GM21360 (cell line): ENCODE measurements around the gene PCSK1.
"Not testable (repeated sequence)": the region's sequence is repeated elsewhere in the genome, so short reads cannot be mapped to it uniquely, and the experiment has no call there.

Experiments
- ATAC-seq: cut with Tn5 transposase; IDR thresholded peaks from one replicate; pipeline ENCODE4 v1.9.1; 2021; ENCODE audit warnings: mild to moderate bottlenecking, moderate library complexity; ENCODE audit not compliant: unreplicated experiment

The PCSK1 gene

GRCh38 chr5:96374653-96375052, 58.4 kb downstream of the PCSK1 start:
- no peak for ATAC-seq

GRCh38 chr5:96373381-96373733, 59.7 kb downstream of the PCSK1 start:
- no peak for ATAC-seq

- no peak for ATAC-seq
Measured at GRCh38 chr5:96372726-96373380, 60.2 kb downstream of the PCSK1 start.

- no peak for ATAC-seq
Measured at GRCh38 chr5:96370976-96371375, 62.1 kb downstream of the PCSK1 start.

GRCh38 chr5:96367337-96367736, 65.7 kb downstream of the PCSK1 start:
- ATAC-seq: not testable (repeated sequence)

GRCh38 chr5:96354237-96354636, 78.8 kb downstream of the PCSK1 start:
- ATAC-seq: no peak

GRCh38 chr5:96353220-96353619, 79.8 kb downstream of the PCSK1 start:
- ATAC-seq: no peak

GRCh38 chr5:96350678-96351077, 82.4 kb downstream of the PCSK1 start:
- ATAC-seq: no peak

GRCh38 chr5:96348536-96348935, 84.5 kb downstream of the PCSK1 start:
- no peak for ATAC-seq

- ATAC-seq: no peak
Measured at GRCh38 chr5:96347502-96348292, 85.4 kb downstream of the PCSK1 start.

GRCh38 chr5:96344678-96345577, 88.1 kb downstream of the PCSK1 start:
- peak; percentile 96 for ATAC-seq

- no peak for ATAC-seq
Measured at GRCh38 chr5:96343094-96343493, 90.0 kb downstream of the PCSK1 start.

GRCh38 chr5:96342581-96342980, 90.5 kb downstream of the PCSK1 start:
- no peak for ATAC-seq
